NCI-H748 (cell line): ENCODE measurements around the gene VAT1L.

Experiments used
- DNase-seq: peaks from one replicate; lab custom pipeline; 2025; ENCODE audit not compliant: unreplicated experiment; lab: John Stamatoyannopoulos, UW

Gene VAT1L

DNA sequence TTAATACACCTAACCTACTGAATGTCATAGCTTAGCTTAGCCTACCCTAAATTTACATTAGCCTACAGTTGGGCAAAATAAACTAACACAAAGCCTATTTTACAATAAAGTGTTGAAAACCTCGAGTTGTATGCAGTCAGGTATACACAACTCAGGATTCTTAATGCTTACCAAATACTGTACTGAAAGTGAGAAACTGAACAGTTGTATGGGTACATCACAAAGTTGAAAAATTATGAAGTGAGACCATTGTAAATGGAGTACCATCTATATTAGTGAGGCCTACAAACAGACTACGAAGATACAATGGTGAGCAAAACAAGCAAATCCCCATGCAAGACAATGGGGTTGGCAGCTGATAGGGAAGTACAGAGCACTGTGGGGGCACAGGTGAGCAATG, 79.7 kb downstream of the VAT1L start:
- no peak for DNase-seq

DNA sequence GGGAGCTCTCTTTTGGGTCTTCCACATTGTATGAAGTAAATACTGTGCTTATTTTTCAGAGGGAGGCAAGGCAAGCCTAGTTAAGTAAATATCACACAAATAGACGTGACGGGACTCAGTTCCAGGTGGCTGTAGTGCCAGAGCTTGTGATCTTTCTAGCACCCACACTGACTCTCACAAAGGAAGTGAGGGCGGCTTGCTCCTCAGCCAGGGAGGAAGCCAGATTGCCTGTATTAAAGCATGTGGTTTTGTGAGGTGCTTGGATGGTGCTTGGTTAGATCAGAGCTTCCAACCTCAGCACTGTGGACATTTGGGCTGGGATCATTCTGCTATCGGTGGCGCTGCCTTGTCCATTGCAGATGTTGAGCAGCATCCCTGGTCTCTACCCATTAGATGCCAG, 80.1 kb downstream of the VAT1L start:
- DNase-seq = no peak

DNA sequence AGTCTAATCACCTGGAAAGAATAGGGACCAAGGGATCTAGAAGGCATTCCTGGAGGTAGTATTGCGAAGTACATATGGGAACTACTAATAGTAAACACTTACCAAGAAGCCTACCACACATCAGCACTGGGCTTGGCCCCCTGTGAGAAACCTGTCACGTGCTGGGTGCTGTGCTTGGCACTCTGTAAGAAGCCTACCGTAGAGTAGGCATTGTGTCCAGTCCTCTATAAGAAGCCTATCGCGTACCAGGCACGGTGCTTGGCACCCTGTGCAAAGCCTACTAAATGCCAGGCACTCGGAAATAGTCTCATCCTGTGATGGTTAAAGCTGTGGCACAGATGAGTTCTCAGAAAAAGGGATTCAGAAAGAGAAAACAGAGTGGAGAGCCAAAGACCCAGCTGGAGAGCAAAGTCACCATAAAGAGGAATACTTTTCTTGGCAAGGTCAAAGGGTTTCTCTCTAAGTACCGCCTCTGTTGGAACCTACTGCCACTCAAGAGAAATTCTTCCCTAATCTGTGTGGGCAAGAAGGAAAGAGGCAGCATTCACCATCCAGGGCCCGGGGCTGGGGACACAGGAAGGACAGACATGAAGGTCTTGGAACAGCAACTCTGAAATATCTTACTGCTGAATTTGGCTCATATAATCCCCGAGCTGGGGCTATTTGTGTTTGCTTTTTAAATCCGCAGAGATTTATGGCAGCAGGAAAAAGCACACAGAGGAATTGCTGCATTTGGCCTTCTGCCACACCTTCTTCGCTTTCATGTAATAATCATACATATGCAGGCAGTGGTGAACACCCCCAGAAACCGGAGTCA, 81.8 kb downstream of the VAT1L start:
- no peak for DNase-seq

DNA sequence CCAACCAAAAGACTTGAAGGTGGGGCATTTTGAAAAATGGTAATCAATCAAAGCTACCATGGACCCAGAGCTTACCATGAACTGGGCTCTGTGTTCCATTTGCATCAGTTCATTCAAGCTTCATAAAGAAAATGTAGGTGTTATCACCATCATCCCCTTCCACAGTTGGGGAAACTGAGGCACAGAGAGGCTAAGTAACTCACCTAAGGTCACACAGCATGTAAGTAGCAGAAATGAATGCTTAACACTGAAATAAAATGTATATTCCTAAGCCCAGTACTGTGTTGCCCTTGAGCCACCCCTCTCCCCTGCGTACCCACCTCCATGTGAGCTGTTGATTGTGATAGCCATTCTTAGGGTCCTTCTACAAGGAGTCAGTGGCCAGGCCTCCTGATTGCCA, 83.6 kb downstream of the VAT1L start:
- DNase-seq = no peak

DNA sequence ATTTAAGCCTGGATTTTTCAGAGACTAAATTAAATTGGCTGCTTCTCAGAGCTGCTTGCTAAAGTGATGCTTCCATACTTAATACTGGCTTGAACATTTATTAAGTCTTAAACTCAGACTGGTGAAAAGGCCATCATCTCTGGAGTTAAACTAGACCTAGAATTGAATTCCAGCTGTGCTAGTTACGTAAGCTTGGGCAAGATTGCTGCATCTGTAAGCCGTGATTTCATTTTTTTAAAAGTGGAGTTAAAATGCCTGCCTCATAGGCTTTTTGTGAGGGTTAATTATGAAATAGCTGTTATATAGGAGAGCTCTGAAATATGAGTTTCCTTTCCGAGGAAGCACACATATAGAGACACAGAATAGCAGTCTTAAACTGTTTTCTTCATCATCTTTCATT, 84.7 kb downstream of the VAT1L start:
- no peak for DNase-seq

DNA sequence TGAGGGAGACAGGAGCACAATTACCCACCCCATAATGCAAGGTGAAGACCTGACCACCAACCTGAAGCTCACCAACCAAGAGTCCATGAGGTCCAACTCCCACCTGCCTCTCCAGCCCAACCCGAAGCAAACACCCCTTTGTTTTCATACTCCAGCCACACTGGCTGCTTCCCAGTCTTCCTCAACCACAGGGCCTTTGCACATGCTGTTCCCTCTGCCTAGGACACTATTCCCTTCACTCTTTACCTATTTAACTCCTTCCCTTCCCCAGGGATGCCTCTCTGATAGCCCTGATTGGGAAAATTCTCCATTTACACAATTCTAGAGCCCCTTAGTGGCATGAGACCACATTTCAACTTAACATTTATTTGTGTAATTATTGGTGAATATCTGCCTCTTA, 86.0 kb downstream of the VAT1L start:
- DNase-seq = no peak

- DNase-seq = no peak
These were observed 88.4 kb downstream of the VAT1L start for GRCh38 chr16:77876776-77877175.

GRCh38 chr16:77877712-77878347, 89.5 kb downstream of the VAT1L start:
- DNase-seq = no peak

GRCh38 chr16:77881355-77882030, 93.1 kb downstream of the VAT1L start:
- DNase-seq = peak; percentile 64

GRCh38 chr16:77882358-77882757, 94.0 kb downstream of the VAT1L start:
- DNase-seq = no peak

- no peak for DNase-seq
These were observed 97.4 kb downstream of the VAT1L start for GRCh38 chr16:77885571-77886295.

- DNase-seq = no peak
These were observed 100.5 kb downstream of the VAT1L start for GRCh38 chr16:77888871-77889270.

DNA sequence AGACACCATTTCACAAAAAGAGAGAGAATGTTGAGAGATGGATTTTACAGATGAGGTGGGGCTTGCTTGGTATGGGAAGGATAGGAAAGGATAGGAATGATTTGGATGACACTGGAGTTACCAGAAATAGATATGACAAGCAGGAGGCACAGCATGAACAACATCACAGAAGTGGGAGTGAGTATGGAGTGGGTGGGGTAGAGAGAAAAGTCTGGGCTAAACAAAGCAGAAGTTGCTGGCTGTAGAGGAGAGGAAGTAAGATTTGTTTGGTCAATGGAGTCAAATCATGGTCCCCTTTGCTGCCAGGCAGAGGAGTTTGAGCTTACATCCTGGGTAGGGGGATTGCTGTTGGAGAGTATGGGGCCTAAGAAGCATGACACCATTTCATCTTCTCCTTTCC, 101.7 kb downstream of the VAT1L start:
- DNase-seq = no peak

DNA sequence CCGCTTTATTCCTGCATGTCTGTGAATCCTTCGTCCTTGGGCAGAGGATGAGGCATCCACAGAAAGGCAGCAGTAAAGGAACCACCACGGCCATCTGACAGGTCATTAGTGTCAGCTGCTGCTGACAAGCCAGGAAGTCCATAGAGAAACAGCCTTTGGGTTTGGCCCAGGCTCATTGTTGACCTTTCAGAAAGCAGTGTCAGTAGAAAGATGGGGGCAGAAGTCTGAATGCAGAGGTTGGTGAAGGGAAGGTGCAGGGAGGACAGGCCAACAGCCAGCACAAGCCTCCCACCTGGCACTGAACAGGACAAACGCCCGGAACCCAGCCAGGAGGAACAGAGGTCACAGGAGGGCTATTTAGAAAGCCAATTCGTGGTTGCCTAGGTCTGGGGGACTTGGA, 105.8 kb downstream of the VAT1L start:
- DNase-seq = no peak

GRCh38 chr16:77895962-77896361, 107.6 kb downstream of the VAT1L start:
- DNase-seq = no peak

- DNase-seq = peak; percentile 87
These were observed 108.2 kb downstream of the VAT1L start for GRCh38 chr16:77896415-77897128.

DNA sequence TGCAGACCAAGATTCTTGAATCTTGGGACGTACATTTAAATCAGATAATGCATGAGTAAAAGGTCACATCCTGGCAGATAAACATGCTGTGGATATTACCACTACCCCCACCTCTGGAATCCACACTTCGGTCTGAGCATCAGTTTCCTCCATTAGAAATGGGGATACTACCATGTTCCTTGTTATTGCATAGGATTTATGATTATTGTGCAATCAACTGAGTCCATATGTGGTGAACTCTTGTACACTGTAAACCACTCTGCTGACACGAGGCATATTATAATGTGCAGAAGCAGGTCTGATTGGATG, 108.7 kb downstream of the VAT1L start:
- no peak for DNase-seq

- DNase-seq = no peak
These were observed 109.7 kb downstream of the VAT1L start for GRCh38 chr16:77897831-77898605.

DNA sequence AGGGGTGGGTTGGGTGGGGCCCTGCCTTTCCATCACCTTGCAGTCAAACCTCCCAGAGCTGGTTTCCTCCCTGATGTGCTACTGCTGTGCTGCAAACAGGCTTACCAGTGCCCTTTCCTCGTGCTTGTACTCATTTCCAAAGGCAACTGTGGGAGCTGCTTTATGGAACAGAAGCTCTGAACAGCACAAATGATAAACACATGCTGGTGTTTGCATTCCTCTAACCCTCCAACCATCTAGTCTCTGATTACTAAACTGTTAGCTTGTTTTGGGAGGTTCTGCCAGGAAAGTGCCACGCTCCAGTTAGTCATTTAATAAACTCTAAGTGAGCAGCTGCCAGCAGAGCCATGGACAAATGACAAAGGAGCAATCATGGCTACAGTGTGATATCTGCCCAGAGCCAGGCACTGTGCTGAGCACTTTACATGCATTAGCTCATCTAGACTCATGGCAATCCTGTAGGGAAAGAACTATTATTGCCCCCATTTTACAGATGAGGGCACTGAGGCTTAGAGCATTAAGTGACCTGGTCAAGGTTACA, 110.4 kb downstream of the VAT1L start:
- peak; percentile 8 for DNase-seq

GRCh38 chr16:77899416-77899815, 111.1 kb downstream of the VAT1L start:
- DNase-seq = no peak
